HEK293 (cell line): Measurements from ENCODE around the gene IMMP2L.

Experiments
- CTCF ChIA-PET: fragments of 350-600 bp; formaldehyde crosslinking; extraction: SDS; loops from one replicate; lab custom pipeline; 2021; ENCODE audit warnings: antibody characterized with exemption; lab: Yijun Ruan, JAX
- POLR2A ChIA-PET: fragments of 300-600 bp; formaldehyde crosslinking; extraction: SDS; loops from one replicate; lab custom pipeline; 2020; ENCODE audit warnings: antibody characterized with exemption, inconsistent platforms; lab: Yijun Ruan, JAX
- H3K27ac ChIP-seq: fragments of 200-500 bp; sonication (Bioruptor generic); 2 replicates; pipeline ENCODE4 v1.5.1; 2014; ENCODE audit warnings: low read depth, low read length, control low read depth, inconsistent platforms; ENCODE audit errors: extremely low read depth
- H3K36me3 ChIP-seq, 2 experiments: fragments of 200-500 bp in 1 of 2; sonication (Bioruptor generic) in 1 of 2; 1 replicate in 1 of 2; 2 replicates in 1 of 2; pipeline ENCODE4 v1.5.1; 2014 to 2017; ENCODE audit warnings: inconsistent platforms in 2 of 2, low read length in 2 of 2; ENCODE audit not compliant: control insufficient read depth in 2 of 2, insufficient read depth in 1 of 2
- H3K4me1 ChIP-seq: fragments of 200-500 bp; sonication (Bioruptor generic); 2 replicates; pipeline ENCODE4 v1.5.1; 2014; ENCODE audit warnings: mild to moderate bottlenecking, low read length, inconsistent platforms; ENCODE audit not compliant: control insufficient read depth, insufficient read depth
- H3K4me3 ChIP-seq: 2 replicates; pipeline ENCODE4 v1.5.1; 2011; ENCODE audit warnings: low read depth, mild to moderate bottlenecking, control low read depth, low read length, moderate library complexity
- H3K9me3 ChIP-seq: fragments of 200-500 bp; sonication (Bioruptor generic); 2 replicates; pipeline ENCODE4 v1.5.1; 2014; ENCODE audit warnings: low read depth, low read length, inconsistent platforms; ENCODE audit not compliant: control insufficient read depth, insufficient read depth
- GLI2 ChIP-seq: fragments of 450-650 bp; formaldehyde crosslinking; IDR thresholded peaks from 2 replicates; pipeline ENCODE4; 2017; ENCODE audit warnings: missing biosample characterization, missing genetic modification characterization, low read depth, borderline replicate concordance
- IKZF3 ChIP-seq: fragments of 450-650 bp; IDR thresholded peaks from 2 replicates; pipeline ENCODE4 v1.5.0; 2018; ENCODE audit warnings: missing biosample characterization, mild to moderate bottlenecking, missing genetic modification characterization, moderate library complexity
- KLF1 ChIP-seq: fragments of 450-650 bp; formaldehyde crosslinking; IDR thresholded peaks from 2 replicates; pipeline ENCODE4 v1.5.1; 2016; ENCODE audit warnings: missing biosample characterization, missing genetic modification characterization
- KLF10 ChIP-seq: fragments of 450-650 bp; IDR thresholded peaks from 2 replicates; pipeline ENCODE4 v1.5.1; 2018; ENCODE audit warnings: missing biosample characterization, mild to moderate bottlenecking, missing genetic modification characterization
- SALL2 ChIP-seq: fragments of 450-650 bp; formaldehyde crosslinking; IDR thresholded peaks from 2 replicates; pipeline ENCODE4 v1.5.0; 2017; ENCODE audit warnings: missing biosample characterization, mild to moderate bottlenecking, missing genetic modification characterization, borderline replicate concordance
- SP2 ChIP-seq: fragments of 450-650 bp; formaldehyde crosslinking; IDR thresholded peaks from 2 replicates; pipeline ENCODE4 v1.5.1; 2016; ENCODE audit warnings: missing biosample characterization, missing genetic modification characterization
- SP7 ChIP-seq: fragments of 450-650 bp; formaldehyde crosslinking; IDR thresholded peaks from 2 replicates; pipeline ENCODE4 v1.5.1; 2016; ENCODE audit warnings: missing biosample characterization, missing genetic modification characterization
- ZBTB10 ChIP-seq: fragments of 450-650 bp; formaldehyde crosslinking; IDR thresholded peaks from 2 replicates; pipeline ENCODE4 v1.5.1; 2016; ENCODE audit warnings: missing biosample characterization, missing genetic modification characterization
- ZBTB21 ChIP-seq: fragments of 450-650 bp; formaldehyde crosslinking; IDR thresholded peaks from 2 replicates; pipeline ENCODE4 v1.5.1; 2017; ENCODE audit warnings: missing biosample characterization, missing genetic modification characterization
- ZNF140 ChIP-seq: fragments of 450-650 bp; formaldehyde crosslinking; IDR thresholded peaks from 2 replicates; pipeline ENCODE4 v1.5.1; 2016; ENCODE audit warnings: missing biosample characterization, missing genetic modification characterization
- ZNF155 ChIP-seq: fragments of 450-650 bp; formaldehyde crosslinking; IDR thresholded peaks from 2 replicates; pipeline ENCODE4 v1.5.1; 2016; ENCODE audit warnings: missing biosample characterization, missing genetic modification characterization
- ZNF2 ChIP-seq: fragments of 450-650 bp; formaldehyde crosslinking; IDR thresholded peaks from 2 replicates; pipeline ENCODE4 v1.5.1; 2016; ENCODE audit warnings: missing biosample characterization, missing genetic modification characterization
- ZNF350 ChIP-seq: fragments of 450-650 bp; formaldehyde crosslinking; IDR thresholded peaks from 2 replicates; pipeline ENCODE4 v1.5.0; 2017; ENCODE audit warnings: missing biosample characterization, mild to moderate bottlenecking, missing genetic modification characterization
- ZNF394 ChIP-seq: fragments of 450-650 bp; formaldehyde crosslinking; IDR thresholded peaks from 2 replicates; pipeline ENCODE4 v1.5.1; 2016; ENCODE audit warnings: missing biosample characterization, missing genetic modification characterization, mild to moderate bottlenecking, moderate library complexity, borderline replicate concordance
- ZNF558 ChIP-seq: fragments of 450-650 bp; formaldehyde crosslinking; IDR thresholded peaks from 2 replicates; pipeline ENCODE4 v1.5.1; 2016; ENCODE audit warnings: missing biosample characterization, missing genetic modification characterization
- ZNF596 ChIP-seq: fragments of 450-650 bp; IDR thresholded peaks from 2 replicates; pipeline ENCODE4 v1.5.0; 2018; ENCODE audit warnings: missing biosample characterization, mild to moderate bottlenecking, missing genetic modification characterization, moderate library complexity
- ZNF600 ChIP-seq: fragments of 450-650 bp; formaldehyde crosslinking; IDR thresholded peaks from 2 replicates; pipeline ENCODE4 v1.5.1; 2016; ENCODE audit warnings: missing biosample characterization, missing genetic modification characterization
- ZNF621 ChIP-seq: fragments of 450-650 bp; formaldehyde crosslinking; IDR thresholded peaks from 2 replicates; pipeline ENCODE4 v1.5.1; 2017; ENCODE audit warnings: missing biosample characterization, missing genetic modification characterization
- ZNF777 ChIP-seq: fragments of 450-650 bp; formaldehyde crosslinking; IDR thresholded peaks from 2 replicates; pipeline ENCODE4 v1.5.1; 2017; ENCODE audit warnings: missing biosample characterization, missing genetic modification characterization, borderline replicate concordance
- ZXDB ChIP-seq: fragments of 450-650 bp; formaldehyde crosslinking; IDR thresholded peaks from 2 replicates; pipeline ENCODE4 v1.5.1; 2016; ENCODE audit warnings: missing biosample characterization, missing genetic modification characterization
- TF ChIP-seq, protein P1 (sequence below): fragments of 450-650 bp; formaldehyde crosslinking; IDR thresholded peaks from 2 replicates; pipeline ENCODE4 v1.5.1; 2016; ENCODE audit warnings: missing biosample characterization, missing genetic modification characterization
- TF ChIP-seq, protein P2 (sequence below): fragments of 450-650 bp; formaldehyde crosslinking; IDR thresholded peaks from 2 replicates; pipeline ENCODE4 v1.5.1; 2016; ENCODE audit warnings: missing biosample characterization, missing genetic modification characterization, borderline replicate concordance

The IMMP2L gene

GRCh38 chr7:111498391-111499007 lies 63.8 kb downstream of the IMMP2L start (continued):
- TF ChIP-seq, protein P1, sequence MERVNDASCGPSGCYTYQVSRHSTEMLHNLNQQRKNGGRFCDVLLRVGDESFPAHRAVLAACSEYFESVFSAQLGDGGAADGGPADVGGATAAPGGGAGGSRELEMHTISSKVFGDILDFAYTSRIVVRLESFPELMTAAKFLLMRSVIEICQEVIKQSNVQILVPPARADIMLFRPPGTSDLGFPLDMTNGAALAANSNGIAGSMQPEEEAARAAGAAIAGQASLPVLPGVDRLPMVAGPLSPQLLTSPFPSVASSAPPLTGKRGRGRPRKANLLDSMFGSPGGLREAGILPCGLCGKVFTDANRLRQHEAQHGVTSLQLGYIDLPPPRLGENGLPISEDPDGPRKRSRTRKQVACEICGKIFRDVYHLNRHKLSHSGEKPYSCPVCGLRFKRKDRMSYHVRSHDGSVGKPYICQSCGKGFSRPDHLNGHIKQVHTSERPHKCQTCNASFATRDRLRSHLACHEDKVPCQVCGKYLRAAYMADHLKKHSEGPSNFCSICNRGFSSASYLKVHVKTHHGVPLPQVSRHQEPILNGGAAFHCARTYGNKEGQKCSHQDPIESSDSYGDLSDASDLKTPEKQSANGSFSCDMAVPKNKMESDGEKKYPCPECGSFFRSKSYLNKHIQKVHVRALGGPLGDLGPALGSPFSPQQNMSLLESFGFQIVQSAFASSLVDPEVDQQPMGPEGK (tag by site-specific recombination): no peak
- TF ChIP-seq KLF10 (tag by site-specific recombination) (no peak), ZNF600 (tag by site-specific recombination) (no peak)

GRCh38 chr7:111495173-111495810 lies 67.0 kb downstream of the IMMP2L start:
- no peaks in the 10 kb centered on the region for H3K4me1 ChIP-seq
- CTCF ChIA-PET: no interaction called here
- TF ChIP-seq ZNF394 (tag by site-specific recombination) (no peak), ZNF777 (no peak), KLF1 (tag by site-specific recombination) (no peak), GLI2 (tag by site-specific recombination) (no peak), SP7 (tag by site-specific recombination) (no peak), ZNF2 (tag by site-specific recombination) (no peak), ZNF140 (tag by site-specific recombination) (no peak), ZNF596 (no peak), ZNF155 (tag by site-specific recombination) (no peak), IKZF3 (tag by site-specific recombination) (no peak), ZBTB10 (tag by site-specific recombination) (no peak)
- TF ChIP-seq, all 188 proteins: peak for 0
- no peaks in the 10 kb centered on the region for H3K36me3 ChIP-seq
- POLR2A ChIA-PET: no interaction called here
- H3K4me3 ChIP-seq: no peak overlapping the region
- no peak overlapping the region for H3K27ac ChIP-seq
- no peaks in the 10 kb centered on the region for H3K9me3 ChIP-seq

- CTCF ChIA-PET: no interaction called here
- Histone ChIP-seq H3K4me3 (no peak overlapping the region), H3K27ac (no peak overlapping the region), H3K4me1 (no peaks in the 10 kb centered on the region), H3K36me3 (no peaks in the 10 kb centered on the region), H3K9me3 (no peaks in the 10 kb centered on the region)
- POLR2A ChIA-PET: no interaction called here
- TF ChIP-seq, protein P2, sequence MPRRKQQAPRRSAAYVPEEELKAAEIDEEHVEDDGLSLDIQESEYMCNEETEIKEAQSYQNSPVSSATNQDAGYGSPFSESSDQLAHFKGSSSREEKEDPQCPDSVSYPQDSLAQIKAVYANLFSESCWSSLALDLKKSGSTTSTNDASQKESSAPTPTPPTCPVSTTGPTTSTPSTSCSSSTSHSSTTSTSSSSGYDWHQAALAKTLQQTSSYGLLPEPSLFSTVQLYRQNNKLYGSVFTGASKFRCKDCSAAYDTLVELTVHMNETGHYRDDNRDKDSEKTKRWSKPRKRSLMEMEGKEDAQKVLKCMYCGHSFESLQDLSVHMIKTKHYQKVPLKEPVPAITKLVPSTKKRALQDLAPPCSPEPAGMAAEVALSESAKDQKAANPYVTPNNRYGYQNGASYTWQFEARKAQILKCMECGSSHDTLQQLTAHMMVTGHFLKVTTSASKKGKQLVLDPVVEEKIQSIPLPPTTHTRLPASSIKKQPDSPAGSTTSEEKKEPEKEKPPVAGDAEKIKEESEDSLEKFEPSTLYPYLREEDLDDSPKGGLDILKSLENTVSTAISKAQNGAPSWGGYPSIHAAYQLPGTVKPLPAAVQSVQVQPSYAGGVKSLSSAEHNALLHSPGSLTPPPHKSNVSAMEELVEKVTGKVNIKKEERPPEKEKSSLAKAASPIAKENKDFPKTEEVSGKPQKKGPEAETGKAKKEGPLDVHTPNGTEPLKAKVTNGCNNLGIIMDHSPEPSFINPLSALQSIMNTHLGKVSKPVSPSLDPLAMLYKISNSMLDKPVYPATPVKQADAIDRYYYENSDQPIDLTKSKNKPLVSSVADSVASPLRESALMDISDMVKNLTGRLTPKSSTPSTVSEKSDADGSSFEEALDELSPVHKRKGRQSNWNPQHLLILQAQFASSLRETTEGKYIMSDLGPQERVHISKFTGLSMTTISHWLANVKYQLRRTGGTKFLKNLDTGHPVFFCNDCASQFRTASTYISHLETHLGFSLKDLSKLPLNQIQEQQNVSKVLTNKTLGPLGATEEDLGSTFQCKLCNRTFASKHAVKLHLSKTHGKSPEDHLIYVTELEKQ (tag by site-specific recombination): no peak
- TF ChIP-seq ZNF621 (tag by site-specific recombination): no peak
- TF ChIP-seq ZNF394 (tag by site-specific recombination): no peak
- TF ChIP-seq ZBTB21: no peak
- no peak for TF ChIP-seq ZNF558 (tag by site-specific recombination)
- TF ChIP-seq ZXDB (tag by site-specific recombination): no peak
- TF ChIP-seq SP2 (tag by site-specific recombination): no peak
- TF ChIP-seq SALL2: no peak
- TF ChIP-seq ZNF350 (tag by site-specific recombination): no peak
These were observed 70.1 kb downstream of the IMMP2L start for GRCh38 chr7:111492234-111492633.
